Measurements from ENCODE around the gene SLIT1.
A peak's percentile ranks its signal among the peaks of the same experiment; 100 is the strongest.

The SLIT1 gene

GRCh38 chr10:97200616-97201015, 14.9 kb upstream of the SLIT1 start:
- peak; percentile 2 for DNase-seq

- DNase-seq: no peak
Observed at GRCh38 chr10:97199152-97199551, 13.4 kb upstream of the SLIT1 start.

- DNase-seq: no peak
Observed at GRCh38 chr10:97197030-97197500, 11.3 kb upstream of the SLIT1 start.

GRCh38 chr10:97196223-97197029, 10.7 kb upstream of the SLIT1 start:
- peak; percentile 19 for DNase-seq

- peak; percentile 7 for DNase-seq
Observed at GRCh38 chr10:97195706-97196222, 10.0 kb upstream of the SLIT1 start.

GRCh38 chr10:97192952-97193435, 7.2 kb upstream of the SLIT1 start:
- DNase-seq: no peak

- no peak for DNase-seq
Observed at GRCh38 chr10:97190450-97190849, 4.7 kb upstream of the SLIT1 start.

- DNase-seq: no peak
Observed at GRCh38 chr10:97188261-97188711, 2.5 kb upstream of the SLIT1 start.

GRCh38 chr10:97186911-97187310, 1.2 kb upstream of the SLIT1 start:
- DNase-seq: no peak

GRCh38 chr10:97184971-97185325, 811 bp downstream of the SLIT1 start:
- no peak for DNase-seq

GRCh38 chr10:97183314-97183713, 2.4 kb downstream of the SLIT1 start:
- DNase-seq: no peak

- DNase-seq: no peak
Observed at GRCh38 chr10:97182288-97182990, 3.3 kb downstream of the SLIT1 start.

GRCh38 chr10:97180986-97181385, 4.8 kb downstream of the SLIT1 start:
- no peak for DNase-seq

- DNase-seq: no peak
Observed at GRCh38 chr10:97180363-97180755, 5.4 kb downstream of the SLIT1 start.

GRCh38 chr10:97179731-97180362, 5.9 kb downstream of the SLIT1 start:
- DNase-seq: no peak

GRCh38 chr10:97179311-97179710, 6.4 kb downstream of the SLIT1 start:
- no peak for DNase-seq

GRCh38 chr10:97178074-97178473, 7.7 kb downstream of the SLIT1 start:
- no peak for DNase-seq

- no peak for DNase-seq
Observed at GRCh38 chr10:97176226-97176625, 9.5 kb downstream of the SLIT1 start.

GRCh38 chr10:97175586-97175985, 10.2 kb downstream of the SLIT1 start:
- DNase-seq: no peak

GRCh38 chr10:97174941-97175340, 10.8 kb downstream of the SLIT1 start:
- no peak for DNase-seq

GRCh38 chr10:97174276-97174775, 11.4 kb downstream of the SLIT1 start:
- DNase-seq: no peak

GRCh38 chr10:97173036-97173435, 12.7 kb downstream of the SLIT1 start:
- DNase-seq: no peak

GRCh38 chr10:97171001-97171400, 14.8 kb downstream of the SLIT1 start:
- no peak for DNase-seq

All from kidney glomerular epithelial cell (primary cell).